Hematopoietic multipotent progenitor cell treated with erythropoietin and hydrocortisone succinate and interleukin-3 and kit ligand, for 15 days (in vitro differentiated cells): ENCODE results near the gene SMIM24.
"Not testable (repeated sequence)": the region's sequence is repeated elsewhere in the genome, so short reads cannot be mapped to it uniquely, and the experiment has no call there.

Source experiments
- DNase-seq: peaks from one replicate; pipeline ENCODE4 v3.0.0-alpha.2; 2015; ENCODE audit warnings: low spot score

SMIM24 gene

DNA sequence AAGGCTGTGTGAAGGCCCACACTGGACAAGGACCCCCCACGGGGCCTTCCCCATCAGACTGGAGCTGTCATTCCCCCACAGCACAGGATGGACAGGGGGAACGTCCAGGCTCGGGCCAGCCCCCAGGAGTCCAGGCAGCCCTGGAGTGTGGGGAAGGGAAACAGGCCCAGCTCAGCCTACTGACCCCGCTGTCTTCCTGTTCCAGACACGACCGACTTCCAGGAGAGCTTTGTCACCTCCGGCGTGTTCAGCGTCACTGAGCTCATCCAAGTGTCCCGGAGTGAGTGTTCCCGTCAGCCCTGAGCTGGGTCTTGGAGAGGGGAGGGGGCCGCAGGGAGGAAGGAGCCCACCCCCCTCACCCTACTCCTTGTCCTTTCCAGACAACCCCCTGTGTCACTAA is 47.0 kb downstream of the SMIM24 start:
- DNase-seq, result no peak

DNA sequence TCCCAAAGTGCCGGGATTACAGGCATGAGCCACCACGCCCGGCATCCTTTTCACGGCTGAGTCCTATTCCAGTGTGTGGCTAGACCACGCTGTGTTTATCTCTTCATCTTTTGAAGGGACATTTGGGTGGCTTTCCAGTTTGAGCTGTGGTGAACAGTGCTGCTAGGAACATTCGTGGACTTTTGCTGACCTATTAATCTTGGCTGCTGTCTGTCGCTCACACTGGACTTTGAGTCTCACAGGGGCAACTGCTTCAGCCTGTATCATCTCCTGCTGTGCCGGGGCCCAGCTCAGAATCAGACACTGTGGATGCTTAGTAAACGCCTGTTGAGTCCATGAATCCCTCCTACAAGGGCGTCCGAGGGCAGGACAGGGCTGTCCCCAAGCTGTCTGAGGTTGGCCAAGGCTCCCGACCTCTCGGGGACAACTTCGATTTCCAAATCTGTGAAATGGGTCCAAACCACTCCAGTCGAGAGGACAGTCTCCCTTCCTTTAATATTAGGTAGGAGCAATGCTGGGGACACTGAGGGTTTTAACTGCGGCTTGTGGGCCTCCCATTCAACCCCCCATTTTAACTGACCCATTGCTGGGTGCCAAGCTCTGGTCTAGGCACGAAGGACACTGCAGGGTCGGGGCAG is 48.4 kb downstream of the SMIM24 start:
- no peak for DNase-seq

DNA sequence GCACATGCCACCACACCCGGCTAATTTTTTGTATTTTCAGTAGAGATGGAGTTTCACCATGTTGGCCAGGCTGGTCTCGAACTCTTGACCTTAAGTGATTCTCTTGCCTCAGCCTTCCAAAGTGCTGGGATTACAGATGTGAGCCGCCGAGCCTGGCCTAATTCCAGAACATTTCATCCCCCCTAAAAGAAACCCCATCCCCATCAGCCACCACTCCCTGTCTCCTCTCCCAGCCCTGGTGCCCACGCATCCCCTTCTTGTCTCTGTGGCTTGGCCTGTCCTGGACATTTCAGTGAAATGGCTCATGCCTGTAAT is 50.0 kb downstream of the SMIM24 start:
- not testable (repeated sequence) for DNase-seq

DNA sequence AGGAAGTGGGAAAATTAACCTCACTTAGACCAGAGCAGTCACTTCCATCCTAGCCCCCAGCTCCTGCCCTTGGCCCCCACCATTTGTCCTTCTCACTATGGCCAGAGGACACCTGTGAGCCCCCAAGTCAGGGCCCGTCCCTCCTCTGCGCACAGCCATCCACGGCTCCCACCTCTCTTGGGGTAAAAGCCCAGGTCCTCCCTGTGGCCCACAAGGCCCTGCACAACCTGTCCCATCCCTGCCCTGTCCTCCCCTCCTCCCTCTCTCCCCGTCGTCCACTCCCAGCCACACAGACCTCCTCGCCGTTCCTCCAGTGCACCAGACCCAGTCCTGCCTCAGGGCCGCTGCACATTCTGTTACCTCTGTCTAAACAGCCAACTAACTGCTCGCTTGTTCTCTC is 53.9 kb downstream of the SMIM24 start:
- DNase-seq, result no peak
